ENCODE measurements around the gene SLC66A1.
"Not testable (repeated sequence)": the region's sequence is repeated elsewhere in the genome, so short reads cannot be mapped to it uniquely, and the experiment has no call there.

The SLC66A1 gene

GRCh38 chr1:19274636-19275035 lies 37.5 kb upstream of the SLC66A1 start:
- TF ChIP-seq CTCF (IDR thresholded peaks at IDR 0.05; ENCODE audit: borderline replicate concordance, insufficient read depth, low read depth, low read length), result no peak
- no peak overlapping the region for H3K4me3 ChIP-seq (ENCODE audit: low read depth, low read length)

GRCh38 chr1:19283891-19284290 lies 28.2 kb upstream of the SLC66A1 start:
- no peak overlapping the region for H3K4me3 ChIP-seq (ENCODE audit: low read depth, low read length)
- no peak for TF ChIP-seq CTCF (IDR thresholded peaks at IDR 0.05; ENCODE audit: borderline replicate concordance, insufficient read depth, low read depth, low read length)

DNA sequence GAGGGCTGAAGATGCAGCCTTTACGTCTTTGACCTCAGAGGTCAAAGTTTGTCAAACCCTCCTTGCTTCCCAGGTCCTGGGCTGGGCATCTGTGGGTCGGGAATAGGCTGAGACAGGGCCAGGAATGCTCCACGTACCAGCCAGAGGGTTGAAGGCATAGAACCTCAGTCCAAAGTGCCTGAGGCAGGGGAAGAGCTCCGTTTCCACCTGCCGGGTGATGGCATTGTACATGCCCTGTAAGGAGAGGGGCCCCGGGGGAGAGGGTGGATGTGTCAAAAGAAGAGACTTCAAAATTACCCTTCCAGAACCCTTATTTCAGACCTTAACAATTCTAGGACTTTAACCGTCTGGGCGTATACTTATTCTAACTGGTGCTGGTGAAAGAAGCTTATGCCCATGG lies 27.2 kb upstream of the SLC66A1 start:
- no peak overlapping the region for H3K4me3 ChIP-seq (ENCODE audit: low read depth, low read length)
- no peak for TF ChIP-seq CTCF (IDR thresholded peaks at IDR 0.05; ENCODE audit: borderline replicate concordance, insufficient read depth, low read depth, low read length)

- not testable (repeated sequence) for H3K4me3 ChIP-seq (ENCODE audit: low read depth, low read length)
These were observed 26.8 kb upstream of the SLC66A1 start for GRCh38 chr1:19285366-19285765.

GRCh38 chr1:19285807-19286206 lies 26.3 kb upstream of the SLC66A1 start:
- not testable (repeated sequence) for H3K4me3 ChIP-seq (ENCODE audit: low read depth, low read length)

- no peak overlapping the region for H3K4me3 ChIP-seq (ENCODE audit: low read depth, low read length)
- TF ChIP-seq CTCF (IDR thresholded peaks at IDR 0.05; ENCODE audit: borderline replicate concordance, insufficient read depth, low read depth, low read length), result no peak
These were observed 24.5 kb upstream of the SLC66A1 start for GRCh38 chr1:19287436-19288185.

- not testable (repeated sequence) for H3K4me3 ChIP-seq (ENCODE audit: low read depth, low read length)
These were observed 23.5 kb upstream of the SLC66A1 start, which contains the start of gene AKR7A3 for GRCh38 chr1:19288324-19289241. Gene AKR7A3, minus strand, starts transcription at chr1:19288770. Its CDS starts 61 bp downstream, at chr1:19288709.

- H3K4me3 ChIP-seq (ENCODE audit: low read depth, low read length), result no peak overlapping the region
- no peak for TF ChIP-seq CTCF (IDR thresholded peaks at IDR 0.05; ENCODE audit: borderline replicate concordance, insufficient read depth, low read depth, low read length)
These were observed 22.9 kb upstream of the SLC66A1 start for GRCh38 chr1:19289244-19289643.

Data from GM12875 (cell line).